Ovary (tissue), 9 donors: ENCODE measurements around the gene HBEGF. TPM values are rescaled to one million over a fixed set of nuclear protein-coding genes. Genes with fewer than 3 reads are reported as not detected.

Experiments used
- DNase-seq, 5 donors: peaks; one replicate each; pipeline ENCODE4 v3.0.0-alpha.2; 2019 to 2020
- H3K27ac ChIP-seq, 2 donors: fragments of 200-600 bp; one replicate each; pipeline versions ENCODE4 v1.5.1 to v1.8.0; 2019 to 2022
- H3K27me3 ChIP-seq: fragments of 200-600 bp; one replicate; pipeline ENCODE4 v1.8.0; 2022
- H3K36me3 ChIP-seq: fragments of 200-600 bp; sonication (generic); one replicate; pipeline ENCODE4 v1.5.1; 2019
- H3K4me1 ChIP-seq: one replicate; pipeline ENCODE4 v1.8.1; 2013; ENCODE audit warnings: mild to moderate bottlenecking, moderate library complexity; ENCODE audit not compliant: insufficient read depth
- H3K4me3 ChIP-seq: fragments of 200-600 bp; sonication (generic); one replicate; pipeline ENCODE4 v1.5.1; 2017
- H3K9me3 ChIP-seq, 2 donors: fragments of 200-600 bp in 1 of 2; sonication (generic) in 1 of 2; one replicate each; pipeline versions ENCODE4 v1.5.1 to v1.8.1; 2013 to 2019; ENCODE audit warnings: mild to moderate bottlenecking in 1 of 2, moderate library complexity in 1 of 2
- CTCF ChIP-seq, 3 donors: fragments of 450-650 bp in 2 of 3; fragments of 200-600 bp in 1 of 3; IDR thresholded peaks; one replicate each; pipeline versions ENCODE4 v1.5.1 to v1.8.0; 2016 to 2022; ENCODE audit warnings: antibody characterized with exemption in 3 of 3, mild to moderate bottlenecking in 1 of 3
- EP300 ChIP-seq: sonication (generic); formaldehyde crosslinking; IDR thresholded peaks from one replicate; pipeline ENCODE4 v1.6.1; 2017; ENCODE audit warnings: antibody characterized with exemption
- POLR2A ChIP-seq: fragments of 450-650 bp; IDR thresholded peaks from one replicate; pipeline ENCODE4 v1.6.1; 2017; ENCODE audit warnings: antibody characterized with exemption, mild to moderate bottlenecking, moderate library complexity
- WGBS, 3 donors: extraction: QIAGEN DNeasy Blood & Tissue Kit in 1 of 3; methylation state at CpG; one replicate each; pipeline versions ENCODE4 v1.1.5 to v1.1.7; 2013 to 2017; 5-methylcytosine and 5-hydroxymethylcytosine counted together
- intact Hi-C, 4 donors: fragments of 100-400 bp; cut with DNase I; formaldehyde crosslinking; loops; one replicate each; pipeline versions ENCODE4 v1.11.0 to v1.15.1; 2022 to 2023
- polyA plus RNA-seq, 2 donors: library from polyadenylated mRNA; stranded (reverse); fragments of 200-250 nt in 1 of 2; fragments of 350-450 nt in 1 of 2; fragmentation: Illumina TruSeq in 1 of 2; extraction: RNeasy Lipid Tissue Mini Kit (QIAGEN cat#74804) in 1 of 2; gene quantifications; one replicate each; pipeline ENCODE4 v1.2.3, GENCODE V29; 2013 to 2014
- total RNA-seq, 7 donors: library from RNA; depleted of rRNA in 2 of 7; stranded (reverse); fragments of >200 nt in 2 of 7; fragmentation: NEBNext Ultra II Directional in 3 of 7; extraction: Animal tissue kit (Norgen Biotek cat#: 25700) in 3 of 7; gene quantifications; one replicate each; pipeline versions ENCODE4 v1.1.0 to v1.2.4, GENCODE V29; 2016 to 2023
- donor health status: DM: no; HTN: no; CAD: no; lungs with moderate emphysema.
- donor health status: DM: no; HTN: no; CAD: no.
- donor health status: Bipolar disorder and iron deficiency.
- donor health status: DM: yes; HTN: yes; CAD: no.
- donor health status: DM: no; HTN: no; CAD: no.
- donor health status: DM: yes; HTN: yes; CAD: no.

HBEGF gene
- total and polyA plus RNA-seq, 9 donors = 1.5 to 14.5 (median 5.6) TPM

- Histone ChIP-seq H3K4me1 (peaks cover 3% of the 10 kb centered on the region), H3K36me3 (no peaks in the 10 kb centered on the region), H3K27me3 (no peaks in the 10 kb centered on the region), H3K4me3 (no peak overlapping the region), H3K27ac (no peak overlapping the region), H3K9me3 (no peaks in the 10 kb centered on the region)
- WGBS, 3 donors = 80 to 95% (median 88%) methylated on average over 1 of the region's 1 CpG
- intact Hi-C loops = no loop called here
- DNase-seq = no peak
- TF ChIP-seq EP300 (no peak), POLR2A (no peak), CTCF (IDR thresholded peaks at IDR 0.05) (no peak)
These were observed 45.3 kb downstream of the HBEGF start for GRCh38 chr5:140301136-140301535.

GRCh38 chr5:140299056-140299455, 47.3 kb downstream of the HBEGF start:
- peaks cover 3% of the 10 kb centered on the region for H3K4me1 ChIP-seq

GRCh38 chr5:140298183-140298601, 48.2 kb downstream of the HBEGF start:
- H3K4me1 ChIP-seq = peaks cover 1% of the 10 kb centered on the region
- H3K4me3 ChIP-seq = no peak overlapping the region
- DNase-seq = no peak
- no peaks in the 10 kb centered on the region for H3K9me3 ChIP-seq
- H3K27me3 ChIP-seq = no peaks in the 10 kb centered on the region
- TF ChIP-seq EP300 (no peak), CTCF (IDR thresholded peaks at IDR 0.05) (no peak), POLR2A (no peak)
- 38 to 52% (median 45%) methylated on average over 1 of the region's 1 CpG for WGBS, 3 donors
- intact Hi-C loops = no loop called here
- H3K27ac ChIP-seq = no peak overlapping the region
- no peaks in the 10 kb centered on the region for H3K36me3 ChIP-seq

More at GRCh38 chr5:140299056-140299455, 47.3 kb downstream of the HBEGF start:
- Histone ChIP-seq H3K4me3 (no peak overlapping the region), H3K9me3 (no peaks in the 10 kb centered on the region), H3K27me3 (no peaks in the 10 kb centered on the region), H3K36me3 (no peaks in the 10 kb centered on the region), H3K27ac (no peak overlapping the region)
- DNase-seq = no peak
- no peak for TF ChIP-seq EP300
- no peak for TF ChIP-seq POLR2A
- TF ChIP-seq CTCF (IDR thresholded peaks at IDR 0.05) = no peak
- intact Hi-C loops = no loop called here
- 87 to 91% (median 88%) methylated on average over 5 of the region's 5 CpGs for WGBS, 3 donors

GRCh38 chr5:140297283-140297682, 49.1 kb downstream of the HBEGF start:
- Histone ChIP-seq H3K27me3 (no peaks in the 10 kb centered on the region), H3K27ac (no peak overlapping the region), H3K4me1 (no peaks in the 10 kb centered on the region), H3K4me3 (no peak overlapping the region), H3K36me3 (no peaks in the 10 kb centered on the region), H3K9me3 (no peaks in the 10 kb centered on the region)
- intact Hi-C loops = no loop called here
- WGBS, 3 donors = 39 to 48% (median 40%) methylated on average over 5 of the region's 5 CpGs
- DNase-seq = no peak
- TF ChIP-seq EP300 (no peak), CTCF (IDR thresholded peaks at IDR 0.05) (no peak), POLR2A (no peak)

GRCh38 chr5:140296289-140296688, 50.1 kb downstream of the HBEGF start:
- H3K4me3 ChIP-seq = no peak overlapping the region
- DNase-seq = no peak
- no peak overlapping the region for H3K27ac ChIP-seq
- H3K27me3 ChIP-seq = no peaks in the 10 kb centered on the region
- WGBS, 3 donors = 65 to 88% (median 88%) methylated on average over 3 of the region's 3 CpGs
- TF ChIP-seq CTCF (IDR thresholded peaks at IDR 0.05) = no peak
- no peak for TF ChIP-seq EP300
- no peaks in the 10 kb centered on the region for H3K36me3 ChIP-seq
- intact Hi-C loops = no loop called here
- peaks cover 2% of the 10 kb centered on the region for H3K4me1 ChIP-seq
- no peaks in the 10 kb centered on the region for H3K9me3 ChIP-seq
